ENCODE data around the gene NSRP1. TPM values are rescaled to one million over a fixed set of nuclear protein-coding genes. Genes with fewer than 3 reads are reported as not detected.

Gene NSRP1
- total and polyA plus RNA-seq, 2 of the 4 experiments (the other 2 are of a cell fraction), result 3.4 to 14.2 TPM

- no peak for ATAC-seq (ENCODE audit: low read depth)
- in situ Hi-C loops (cut with MboI; ENCODE audit: low sequenced_read_pairs), result no loop called here
- Histone ChIP-seq H3K4me2 (ENCODE audit: low read depth, low read length) (no peak overlapping the region), H3K4me1 (ENCODE audit: control insufficient read depth, insufficient read depth, low read length) (no peaks in the 10 kb centered on the region), H3K23ac (ENCODE audit: low read depth, low read length) (no peak overlapping the region), H3K9me1 (ENCODE audit: insufficient read depth, low read length) (0 out of 2 replicates have a peak, but pooled peaks cover 3% of the 10 kb centered on the region), H2AK5ac (ENCODE audit: low read depth, low read length) (no peak overlapping the region), H4K5ac (ENCODE audit: low read depth, low read length) (no peak overlapping the region), H3K18ac (ENCODE audit: low read depth, low read length) (no peak overlapping the region), H3K56ac (ENCODE audit: extremely low read depth, insufficient read depth, low read length) (no peak overlapping the region), H2BK15ac (ENCODE audit: low read depth, low read length) (no peak overlapping the region), H4K91ac (ENCODE audit: insufficient read depth, low read depth, low read length) (no peak overlapping the region), H2BK5ac (ENCODE audit: low read depth, low read length, poor library complexity, severe bottlenecking) (no peak overlapping the region), H3K27me3 (ENCODE audit: control insufficient read depth, insufficient read depth, low read length) (peaks cover 20% of the 10 kb centered on the region), H3K9ac (ENCODE audit: low read depth, low read length) (no peak overlapping the region), H3K36me3 (ENCODE audit: control insufficient read depth, insufficient read depth, low read length) (no peaks in the 10 kb centered on the region), H3K27ac (ENCODE audit: insufficient read depth, low read length) (no peak overlapping the region), H3K4ac (ENCODE audit: low read depth, low read length) (no peak overlapping the region), H3K79me1 (ENCODE audit: low read depth in 1 of 2, low read length in 2 of 2) (no peaks in the 10 kb centered on the region), H2AK9ac (replicated peaks; ENCODE audit: low read depth, low read length, poor library complexity) (no peak overlapping the region), H3K14ac (replicated peaks; ENCODE audit: low read depth, low read length) (no peak overlapping the region), H3K9me3 (ENCODE audit: control insufficient read depth, insufficient read depth, low read length) (no peaks in the 10 kb centered on the region), H4K8ac (ENCODE audit: low read depth in 2 of 2, low read length in 2 of 2) (no peak overlapping the region), H4K20me1 (ENCODE audit: insufficient read depth, low read length) (no peaks in the 10 kb centered on the region), H2BK120ac (ENCODE audit: low read depth, low read length) (no peak overlapping the region), H3K4me3 (ENCODE audit: insufficient read depth, low read depth, low read length) (no peak overlapping the region), H2AFZ (replicated peaks; ENCODE audit: low read length, poor library complexity) (no peak overlapping the region), H2BK20ac (ENCODE audit: low read depth, low read length) (no peak overlapping the region)
- WGBS, 2 experiments (ENCODE audit: extremely low coverage in 2 of 2, insufficient read length in 1 of 2), result 58% methylated on average over 2 of the region's 4 CpGs; no CpG with 5 or more reads in 1 of the 2 experiments
- no TSS peak for BruUV-seq (replicated peaks)
- ChIA-PET CTCF (no interaction called here), POLR2A (ENCODE audit: unreplicated experiment) (no interaction called here)
- dilution Hi-C loops (cut with HindIII; ENCODE audit: low sequenced_read_pairs, unreplicated experiment), result no loop called here
- DNase-seq, result no peak
- intact Hi-C loops (cut with micrococcal nuclease), result no loop called here
- TF ChIP-seq BHLHE40 (IDR thresholded peaks at IDR 0.05; ENCODE audit: low read depth, low read length) (no peak), RCOR1 (IDR thresholded peaks at IDR 0.05; ENCODE audit: insufficient replicate concordance, low read length) (no peak), USF2 (IDR thresholded peaks at IDR 0.05; ENCODE audit: low read depth, low read length) (no peak), POLR2A (IDR thresholded peaks at IDR 0.05; ENCODE audit: low read depth, low read length) (no peak)
Measured at GRCh38 chr17:30101686-30102390, 14.8 kb upstream of the NSRP1 start.

Measured in IMR-90 (cell line).